GM13976 (cell line): ENCODE results near the gene AICDA.
"Not testable (repeated sequence)": the region's sequence is repeated elsewhere in the genome, so short reads cannot be mapped to it uniquely, and the experiment has no call there.

ENCODE experiments used
- DNase-seq: peaks from one replicate; pipeline ENCODE4 v3.0.0; 2012; ENCODE audit warnings: low spot score
- in situ Hi-C: fragments of 300-500 bp; cut with MboI; formaldehyde crosslinking; loops from one replicate; pipeline ENCODE4 v1.12.0; 2022; ENCODE audit warnings: low sequenced_read_pairs, mixed read lengths, inconsistent platforms; ENCODE audit not compliant: unreplicated experiment
- TF ChIP-seq, protein P1 (sequence below): IDR thresholded peaks from 2 replicates; pipeline ENCODE4 v1.5.1; 2012; ENCODE audit warnings: borderline replicate concordance, mild to moderate bottlenecking; ENCODE audit not compliant: insufficient read depth; ENCODE audit errors: extremely low read depth, missing control alignments, control extremely low read depth

Gene AICDA

DNA sequence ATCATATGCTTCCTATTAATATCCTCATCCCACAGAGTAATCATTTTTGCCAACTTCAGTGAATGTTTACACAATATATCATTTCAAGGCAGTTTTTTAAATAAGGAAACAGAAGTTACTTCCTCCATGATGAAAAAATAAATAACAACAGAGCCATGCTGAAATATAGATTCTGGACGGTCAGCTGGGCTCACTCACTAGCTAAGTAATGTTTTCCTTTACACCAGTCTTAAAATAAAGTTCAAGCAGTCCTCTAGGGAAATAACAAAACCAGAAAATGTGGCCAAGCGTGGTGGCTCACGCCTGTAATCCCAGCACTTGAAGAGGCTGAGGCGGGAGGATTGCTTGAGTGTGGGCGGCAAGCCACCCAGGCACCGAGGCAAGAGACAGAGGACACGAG, 28.7 kb downstream of the AICDA start:
- DNase-seq, result no peak
- in situ Hi-C loops, result no loop called here
- TF ChIP-seq, protein P1, sequence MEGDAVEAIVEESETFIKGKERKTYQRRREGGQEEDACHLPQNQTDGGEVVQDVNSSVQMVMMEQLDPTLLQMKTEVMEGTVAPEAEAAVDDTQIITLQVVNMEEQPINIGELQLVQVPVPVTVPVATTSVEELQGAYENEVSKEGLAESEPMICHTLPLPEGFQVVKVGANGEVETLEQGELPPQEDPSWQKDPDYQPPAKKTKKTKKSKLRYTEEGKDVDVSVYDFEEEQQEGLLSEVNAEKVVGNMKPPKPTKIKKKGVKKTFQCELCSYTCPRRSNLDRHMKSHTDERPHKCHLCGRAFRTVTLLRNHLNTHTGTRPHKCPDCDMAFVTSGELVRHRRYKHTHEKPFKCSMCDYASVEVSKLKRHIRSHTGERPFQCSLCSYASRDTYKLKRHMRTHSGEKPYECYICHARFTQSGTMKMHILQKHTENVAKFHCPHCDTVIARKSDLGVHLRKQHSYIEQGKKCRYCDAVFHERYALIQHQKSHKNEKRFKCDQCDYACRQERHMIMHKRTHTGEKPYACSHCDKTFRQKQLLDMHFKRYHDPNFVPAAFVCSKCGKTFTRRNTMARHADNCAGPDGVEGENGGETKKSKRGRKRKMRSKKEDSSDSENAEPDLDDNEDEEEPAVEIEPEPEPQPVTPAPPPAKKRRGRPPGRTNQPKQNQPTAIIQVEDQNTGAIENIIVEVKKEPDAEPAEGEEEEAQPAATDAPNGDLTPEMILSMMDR, result no peak

DNA sequence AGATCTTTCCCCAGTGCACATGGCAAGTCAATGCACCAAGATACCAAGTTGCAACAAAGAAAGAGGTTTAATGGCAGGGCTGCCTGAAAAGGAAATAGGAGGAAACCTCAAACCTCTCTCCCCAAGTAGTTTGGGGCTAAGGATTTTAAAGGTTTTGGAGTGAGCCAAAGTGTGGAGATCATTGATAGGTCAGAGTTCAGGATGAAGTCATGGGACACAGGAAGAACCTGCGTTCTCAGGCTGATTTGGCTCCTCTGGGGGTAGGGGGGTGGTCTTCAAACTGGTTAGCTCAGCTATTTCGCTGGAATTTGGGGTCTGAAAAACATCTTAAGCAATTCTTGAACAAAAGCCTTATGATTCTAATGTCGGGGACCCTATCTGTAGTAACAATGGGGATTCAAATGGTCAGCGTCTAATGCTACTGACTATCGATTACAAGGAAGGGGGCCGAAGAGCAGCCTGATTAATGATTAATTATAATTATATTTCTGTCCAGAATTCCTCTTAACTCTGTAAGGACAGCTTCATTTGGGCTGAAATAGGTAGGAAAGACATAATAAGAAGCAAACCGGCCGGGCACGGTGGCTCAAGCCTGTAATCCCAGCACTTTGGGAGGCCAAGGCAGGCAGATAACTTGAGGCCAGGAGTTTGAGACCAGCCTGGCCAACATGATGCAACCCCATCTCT, 31.4 kb downstream of the AICDA start:
- in situ Hi-C loops, result no loop called here

DNA sequence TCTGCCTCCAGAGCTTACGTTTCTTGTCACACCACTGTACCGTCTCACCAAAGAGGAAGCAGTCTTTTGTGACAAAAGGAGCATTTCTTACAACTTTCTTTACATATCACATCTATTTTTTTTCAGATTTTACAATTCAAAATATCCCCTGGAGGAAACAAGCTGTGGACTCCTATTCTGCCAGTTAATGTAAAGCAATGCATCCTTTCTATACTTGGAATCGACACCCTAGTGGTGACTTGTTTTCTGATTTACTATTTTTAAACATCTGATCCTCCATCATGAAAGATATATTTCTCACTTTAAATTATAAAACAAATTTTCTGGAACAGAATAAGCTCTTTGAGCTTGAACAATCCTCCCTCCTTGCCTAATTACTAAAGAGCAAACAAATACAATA, 34.8 kb downstream of the AICDA start:
- TF ChIP-seq, protein P1, result no peak
- DNase-seq, result no peak
- in situ Hi-C loops, result no loop called here

More for the DNA sequence above, 31.4 kb downstream of the AICDA start:
- DNase-seq, result no peak
- TF ChIP-seq, protein P1, result no peak

DNA sequence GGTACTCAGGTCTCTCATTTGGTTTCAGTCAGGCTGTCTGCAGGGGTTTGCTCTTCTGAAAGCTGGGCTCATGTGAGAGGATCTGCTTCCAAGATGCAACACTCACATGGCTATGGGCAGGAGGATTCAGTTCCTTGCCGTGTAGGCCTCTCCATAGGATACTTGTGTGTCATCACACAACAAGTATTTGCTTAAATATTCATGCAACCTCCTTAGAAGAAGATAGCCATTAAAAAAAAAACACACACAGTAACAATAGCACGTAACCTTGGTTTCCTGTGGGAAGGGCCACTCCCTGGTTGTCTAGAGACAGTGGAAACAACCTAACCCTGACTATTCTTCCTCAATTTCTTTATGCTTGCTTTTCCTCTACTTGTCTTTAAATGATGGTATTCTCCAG, 40.2 kb downstream of the AICDA start:
- in situ Hi-C loops, result no loop called here
- DNase-seq, result no peak

DNA sequence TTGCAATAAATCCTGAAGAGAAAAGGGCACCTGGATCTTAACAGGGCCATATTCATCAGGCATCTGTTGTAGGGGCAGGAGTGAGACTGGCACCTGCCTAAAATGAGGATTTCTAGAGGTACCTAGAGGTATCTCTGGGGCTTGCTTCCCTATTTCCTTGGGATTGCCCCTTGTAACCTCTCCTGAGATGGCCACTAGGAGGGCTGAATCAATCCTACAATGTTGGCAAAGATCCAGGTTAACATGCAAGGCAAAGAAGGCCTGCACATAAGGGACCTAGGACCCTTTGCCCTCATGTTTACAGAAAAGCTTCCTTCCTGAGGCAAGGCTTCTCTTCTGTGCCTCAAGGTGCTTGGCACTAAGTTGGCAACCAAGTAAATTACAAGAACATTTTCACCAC, 46.1 kb downstream of the AICDA start:
- DNase-seq, result no peak
- in situ Hi-C loops, result no loop called here
- TF ChIP-seq, protein P1, result no peak

More for the DNA sequence above, 40.2 kb downstream of the AICDA start:
- TF ChIP-seq, protein P1, result no peak

DNA sequence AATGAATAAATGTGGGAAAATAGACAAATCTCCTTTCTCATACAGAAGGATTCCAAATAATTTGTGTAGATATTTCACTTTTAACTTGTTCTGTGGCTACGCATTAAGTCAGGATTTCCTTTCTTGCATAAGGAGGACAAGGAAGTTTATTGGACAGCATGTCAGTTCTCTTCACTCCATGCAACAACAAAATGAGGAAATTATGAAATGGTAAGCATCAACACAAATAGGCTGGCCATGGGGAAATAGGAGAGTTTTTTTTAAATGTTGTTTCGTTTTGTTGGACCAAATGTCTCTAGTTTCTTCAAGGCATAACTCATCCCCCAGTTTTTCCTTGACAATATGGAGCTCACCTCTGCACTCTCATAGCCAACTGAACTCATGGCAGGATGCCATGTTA, 46.6 kb downstream of the AICDA start:
- in situ Hi-C loops, DNase-seq: not testable (repeated sequence)

DNA sequence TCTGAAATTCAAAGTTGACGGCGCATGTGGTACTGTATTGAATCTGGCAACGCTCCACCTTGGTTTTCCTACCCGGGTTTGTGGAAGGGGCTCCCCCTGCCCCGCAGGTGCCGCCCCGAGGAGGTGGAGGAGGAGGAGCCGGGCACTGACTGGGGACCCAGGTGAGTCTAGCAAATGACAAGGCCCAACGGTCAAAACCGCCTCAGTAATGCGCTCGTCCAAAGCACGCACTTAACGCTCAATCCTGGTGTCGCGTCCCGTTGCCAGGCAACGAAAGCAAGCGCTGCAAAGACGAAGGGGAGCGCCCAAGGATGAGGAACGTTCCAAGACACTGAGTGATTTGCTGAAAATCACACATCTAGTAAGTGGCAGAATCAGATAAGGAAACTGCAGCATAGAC, 48.0 kb downstream of the AICDA start:
- no peak for DNase-seq
- TF ChIP-seq, protein P1, result no peak
- in situ Hi-C loops, result no loop called here
